GM12865 (cell line): Measurements from ENCODE around the gene MBD6.

Experiments used
- DNase-seq: peaks from one replicate; pipeline ENCODE4 v3.0.0; 2010; ENCODE audit warnings: low read depth
- H3K4me3 ChIP-seq: 2 replicates; pipeline ENCODE4 v1.5.1; 2011; ENCODE audit warnings: mild to moderate bottlenecking, low read depth, low read length, control low read depth
- CTCF ChIP-seq: IDR thresholded peaks from 2 replicates; pipeline ENCODE4 v1.5.1; 2011; ENCODE audit warnings: low read length, control low read depth, low read depth, inconsistent platforms; ENCODE audit not compliant: insufficient read depth; ENCODE audit errors: missing control alignments

The MBD6 gene

GRCh38 chr12:57528831-57529555 is 6.4 kb downstream of the MBD6 start:
- DNase-seq, result no peak
- TF ChIP-seq CTCF, result no peak

GRCh38 chr12:57529831-57530230 is 7.2 kb downstream of the MBD6 start:
- no peak for DNase-seq
- no peak for TF ChIP-seq CTCF
- H3K4me3 ChIP-seq, result no peak overlapping the region

More at GRCh38 chr12:57528831-57529555, 6.4 kb downstream of the MBD6 start:
- no peak overlapping the region for H3K4me3 ChIP-seq

- DNase-seq, result no peak
- no peak overlapping the region for H3K4me3 ChIP-seq
- TF ChIP-seq CTCF, result no peak
These were observed 7.9 kb downstream of the MBD6 start for GRCh38 chr12:57530396-57531142.

- no peak for TF ChIP-seq CTCF
- DNase-seq, result no peak
- H3K4me3 ChIP-seq, result no peak overlapping the region
These were observed 9.2 kb downstream of the MBD6 start for GRCh38 chr12:57531836-57532235.

GRCh38 chr12:57533108-57533507 is 10.5 kb downstream of the MBD6 start:
- no peak overlapping the region for H3K4me3 ChIP-seq
- no peak for TF ChIP-seq CTCF
- no peak for DNase-seq

GRCh38 chr12:57534250-57534649 is 11.6 kb downstream of the MBD6 start:
- TF ChIP-seq CTCF, result no peak
- H3K4me3 ChIP-seq, result no peak overlapping the region
- DNase-seq, result no peak
